ENCODE results near the gene NAXE.
A peak's percentile ranks its signal among the peaks of the same experiment; 100 is the strongest.

The NAXE gene

DNA sequence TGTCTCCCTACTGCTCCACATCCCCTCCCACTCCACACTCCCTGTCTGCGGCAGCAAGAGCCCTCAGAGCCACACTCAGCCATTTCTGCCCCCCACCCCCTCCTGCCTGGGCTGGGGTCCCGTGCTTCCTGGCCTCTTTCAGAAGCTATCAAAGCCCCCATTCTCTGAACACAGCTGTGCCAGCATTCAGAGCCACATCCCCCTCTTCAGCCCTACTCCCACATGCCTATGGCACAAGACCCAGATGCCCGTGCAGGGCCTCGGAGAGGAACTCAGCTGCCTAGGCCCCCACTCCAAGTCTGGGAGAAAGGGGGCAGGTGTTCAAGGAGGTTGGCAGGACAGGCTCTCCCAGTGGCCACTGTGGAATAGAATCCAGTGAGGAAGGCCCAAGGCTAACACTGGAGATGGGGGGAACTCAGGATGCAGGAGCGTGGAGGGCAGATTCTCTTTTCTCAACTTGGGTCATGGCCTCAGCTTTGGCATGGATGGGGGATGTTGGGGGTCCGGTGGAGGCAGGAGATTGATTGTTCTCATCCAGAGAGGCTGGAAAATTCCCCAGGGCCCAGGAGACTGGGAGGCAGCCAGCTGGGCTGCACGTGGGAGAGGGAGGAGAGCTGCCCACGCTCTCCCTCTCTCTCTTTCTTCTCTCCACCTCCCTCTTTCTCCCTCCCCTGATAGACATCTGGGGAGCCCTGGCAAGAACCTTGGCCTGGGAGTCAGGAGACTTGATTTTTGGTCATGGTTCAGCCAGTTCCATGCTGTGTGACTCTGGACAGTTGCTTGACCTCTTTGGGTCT, 46.8 kb downstream of the NAXE start:
- no peak for TF ChIP-seq ZFX (IDR thresholded peaks at IDR 0.05; ENCODE audit: borderline replicate concordance)
- TF ChIP-seq CTCF (IDR thresholded peaks at IDR 0.05) = no peak
- no peak overlapping the region for H3K27ac ChIP-seq

DNA sequence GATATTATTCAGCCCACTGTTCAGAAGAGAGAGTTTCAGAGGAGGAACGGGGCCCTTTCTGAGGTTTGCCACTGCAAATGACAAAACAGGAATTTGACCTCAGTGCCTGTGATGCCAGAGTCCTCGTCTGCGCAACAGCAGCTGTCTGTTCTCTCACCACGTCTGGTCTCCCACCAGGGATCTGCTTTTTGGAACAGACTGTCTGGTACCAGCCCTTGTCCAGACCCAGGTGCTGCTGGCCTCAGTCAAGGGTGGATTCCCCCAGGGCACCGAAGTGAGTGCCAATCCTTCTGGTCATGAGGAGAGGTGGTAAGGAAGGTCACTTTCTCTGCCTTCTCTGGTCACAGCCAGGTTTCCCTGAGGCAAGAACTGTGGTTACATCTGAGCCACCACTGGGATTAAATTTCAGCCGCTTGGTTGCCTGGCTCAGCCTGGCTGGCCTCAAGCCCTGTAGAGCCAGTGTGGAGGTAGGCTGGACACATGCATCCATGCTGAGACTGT, 48.1 kb downstream of the NAXE start:
- H3K27ac ChIP-seq = no peak overlapping the region; the same call in 1 of the 2 replicates
- TF ChIP-seq ZFX (IDR thresholded peaks at IDR 0.05; ENCODE audit: borderline replicate concordance) (no peak), CTCF (IDR thresholded peaks at IDR 0.05) (no peak)

DNA sequence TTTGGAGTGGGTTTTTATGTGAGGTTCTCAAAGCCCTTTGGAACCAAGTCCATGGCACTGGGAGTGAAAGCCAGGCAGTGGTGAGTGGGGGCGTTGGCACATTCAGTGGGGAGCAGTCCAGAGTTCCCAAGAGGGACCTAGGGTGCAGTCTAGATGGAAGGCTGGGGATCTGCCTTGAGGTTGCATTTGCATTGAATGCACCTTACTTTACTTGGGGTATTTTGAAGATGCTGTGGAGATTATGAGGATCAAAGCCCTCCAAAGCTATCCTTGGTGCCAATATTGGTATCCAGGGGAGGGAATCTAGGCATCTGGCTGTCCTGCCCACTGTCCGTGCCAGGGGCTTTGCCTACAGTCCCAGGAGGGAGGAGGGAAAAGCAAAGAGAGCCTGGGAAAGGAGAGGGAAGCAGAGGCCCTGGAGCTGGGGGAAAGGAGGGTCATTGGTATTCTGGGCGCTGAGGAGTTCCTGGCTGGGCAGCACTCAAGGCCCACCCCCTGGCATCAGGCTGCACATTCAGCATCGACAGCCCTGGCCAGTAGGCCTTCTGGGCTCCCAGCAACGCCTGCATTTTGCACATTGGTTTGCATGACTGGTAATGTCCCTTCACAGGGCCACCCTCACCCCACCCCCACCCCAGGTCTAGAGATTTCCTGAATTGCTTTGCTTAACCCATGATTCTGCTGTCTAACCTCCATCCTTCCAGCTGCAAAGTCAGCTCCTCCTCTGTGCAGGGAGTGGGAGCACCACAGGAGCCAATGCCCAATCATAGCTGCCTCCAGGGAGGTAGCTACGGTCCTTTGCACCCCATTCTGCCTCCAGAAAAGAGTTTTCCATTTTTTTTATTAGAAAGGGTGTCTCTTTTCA, 49.5 kb downstream of the NAXE start:
- TF ChIP-seq ZFX (IDR thresholded peaks at IDR 0.05; ENCODE audit: borderline replicate concordance) (no peak), CTCF (IDR thresholded peaks at IDR 0.05) (no peak)
- H3K27ac ChIP-seq = no peak overlapping the region

GRCh38 chr1:156641761-156642264, 50.2 kb downstream of the NAXE start, which contains the start of gene BCAN:
TSS of gene BCAN (plus strand) at chr1:156642117. CDS start at chr1:156646055, 3,938 bp downstream.
- TF ChIP-seq CTCF (IDR thresholded peaks at IDR 0.05) (0 out of 2 replicates have a peak, but pooled peaks have one; percentile 10), ZFX (IDR thresholded peaks at IDR 0.05; ENCODE audit: borderline replicate concordance) (no peak)
- no peak within 1 kb of the TSS for H3K27ac ChIP-seq

DNA sequence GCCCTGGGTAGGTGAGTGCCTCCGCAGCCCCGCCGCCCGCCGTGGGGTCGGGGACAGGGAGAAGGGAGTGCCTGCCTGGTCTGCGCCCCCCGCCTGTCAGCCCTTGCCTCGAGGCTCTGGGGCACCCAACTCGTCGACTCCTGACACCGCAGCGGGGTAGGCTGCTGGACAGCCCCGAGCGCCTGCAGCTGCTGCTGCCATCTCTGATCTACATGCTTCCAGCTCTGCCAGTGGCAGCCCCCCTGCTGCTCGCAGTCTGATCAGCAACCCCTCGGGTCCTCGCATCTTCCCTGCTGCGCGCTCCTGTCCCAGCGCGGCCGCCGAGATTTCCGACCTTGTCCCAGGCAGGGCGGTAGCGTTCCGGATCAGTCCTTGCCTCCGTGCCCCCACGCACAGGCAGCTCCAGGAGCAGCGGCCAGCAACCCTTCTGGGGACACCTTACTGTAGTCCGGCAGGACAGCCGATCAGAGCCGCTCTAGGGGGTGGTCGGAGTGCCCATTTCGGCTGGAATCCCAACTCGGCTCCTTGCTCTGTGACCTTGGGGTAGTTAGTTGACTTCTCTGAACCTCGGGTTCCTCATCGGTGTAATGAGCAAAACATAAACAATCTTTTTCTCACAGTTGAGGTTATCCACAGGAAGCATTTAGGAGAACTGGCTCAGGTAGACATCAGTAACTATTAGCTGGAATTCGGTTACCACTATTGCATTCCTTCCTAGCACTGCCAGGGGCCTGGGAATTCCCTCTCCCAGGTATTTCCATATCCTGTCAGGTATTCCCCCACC, 50.9 kb downstream of the NAXE start:
- H3K27ac ChIP-seq = no peak overlapping the region
- 0 out of 2 replicates have a peak, but pooled peaks have one; percentile 1 for TF ChIP-seq CTCF (IDR thresholded peaks at IDR 0.05)
- no peak for TF ChIP-seq ZFX (IDR thresholded peaks at IDR 0.05; ENCODE audit: borderline replicate concordance)

DNA sequence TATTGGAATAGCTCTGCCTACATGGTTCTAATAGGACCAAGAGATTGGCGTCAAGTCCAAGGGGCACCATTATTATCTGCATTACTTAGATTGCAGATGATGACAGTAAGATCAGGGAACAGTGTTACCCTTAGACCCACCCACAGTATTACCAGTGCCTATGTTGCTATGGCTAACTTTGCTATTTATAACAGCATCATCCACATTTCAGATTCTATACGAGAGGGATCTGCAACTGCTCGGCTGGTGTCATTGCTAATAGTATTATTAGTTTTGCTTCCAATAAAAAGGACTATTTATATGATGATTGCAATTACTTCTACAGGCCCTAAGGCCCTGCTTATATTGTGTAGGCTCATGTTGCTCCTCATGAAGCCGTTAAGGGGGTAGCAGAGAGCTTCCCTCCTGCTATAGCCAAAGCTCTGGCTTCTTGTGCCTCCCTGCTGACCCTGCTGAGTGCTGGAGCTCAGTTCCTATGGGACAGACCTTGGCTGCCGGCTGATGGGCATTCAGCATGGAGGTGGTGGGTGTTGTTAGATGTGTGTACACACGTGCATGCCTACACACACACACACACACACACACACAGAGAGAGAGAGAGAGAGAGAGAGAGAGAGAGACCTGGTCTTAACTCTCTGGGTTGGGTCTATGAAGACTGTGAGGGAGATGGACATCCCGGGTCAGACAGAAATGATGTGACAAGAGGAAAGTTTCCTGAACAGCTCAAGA, 51.6 kb downstream of the NAXE start:
- TF ChIP-seq ZFX (IDR thresholded peaks at IDR 0.05; ENCODE audit: borderline replicate concordance) = no peak
- no peak for TF ChIP-seq CTCF (IDR thresholded peaks at IDR 0.05)
- no peak overlapping the region for H3K27ac ChIP-seq

Measured in 22Rv1 (cell line).